Astrocyte of the cerebellum (primary cell): Measurements from ENCODE around the gene DMBX1.

Source experiments
- DNase-seq: peaks from one replicate; pipeline ENCODE4 v3.0.0-alpha.2; 2011; ENCODE audit warnings: low read depth
- H3K4me3 ChIP-seq: 2 replicates; pipeline ENCODE4 v1.5.1; 2011; ENCODE audit warnings: mild to moderate bottlenecking, low read depth, low read length, moderate library complexity
- CTCF ChIP-seq: IDR thresholded peaks from 2 replicates; pipeline ENCODE4 v1.5.1; 2012; ENCODE audit warnings: low read length, low read depth, moderate library complexity, mild to moderate bottlenecking; ENCODE audit errors: missing control alignments
- in situ Hi-C: cut with HindIII; loops from 2 replicates; pipeline ENCODE4 v1.10.0; 2017; ENCODE audit warnings: low sequenced_read_pairs

The DMBX1 gene

GRCh38 chr1:46446646-46447498, 42.8 kb upstream of the DMBX1 start:
- H3K4me3 ChIP-seq: no peak overlapping the region
- TF ChIP-seq CTCF: peak; percentile 93
- peak; percentile 41 for DNase-seq
- in situ Hi-C loops: no loop called here

DNA sequence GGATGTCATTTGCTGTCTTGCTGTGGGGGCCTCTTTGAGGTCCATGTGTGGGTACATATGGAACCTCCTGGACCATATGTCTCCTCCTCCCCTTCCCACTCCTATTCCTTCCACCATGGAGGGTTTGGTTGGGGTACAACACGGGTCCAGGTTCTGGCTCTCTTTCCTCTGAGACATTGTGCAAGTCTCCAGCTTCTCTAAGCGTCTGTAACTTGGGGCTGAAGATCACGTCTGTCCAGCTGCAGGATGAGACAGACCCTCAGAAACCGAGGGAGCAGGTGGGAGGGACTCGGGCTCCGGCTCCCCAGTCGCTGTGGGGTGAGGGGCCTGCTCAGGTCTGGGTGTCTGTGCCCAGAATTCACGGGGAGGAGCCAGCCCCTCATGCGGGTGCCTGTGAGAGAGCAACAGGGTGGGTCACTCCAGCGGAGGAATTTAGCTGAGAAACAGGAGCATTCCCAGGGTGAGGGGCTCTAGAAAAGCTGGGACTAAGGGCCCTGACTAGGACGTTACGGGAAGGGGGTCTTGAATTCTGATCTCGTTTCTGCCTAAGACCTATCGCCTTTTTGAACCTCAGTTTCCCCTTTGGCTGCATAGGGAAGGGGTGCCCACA, 42.0 kb upstream of the DMBX1 start:
- in situ Hi-C loops: no loop called here
- H3K4me3 ChIP-seq: no peak overlapping the region
- TF ChIP-seq CTCF: no peak
- DNase-seq: no peak

- in situ Hi-C loops: no loop called here
- no peak overlapping the region for H3K4me3 ChIP-seq
- no peak for TF ChIP-seq CTCF
- no peak for DNase-seq
Measured at GRCh38 chr1:46448109-46448911, 41.3 kb upstream of the DMBX1 start.

DNA sequence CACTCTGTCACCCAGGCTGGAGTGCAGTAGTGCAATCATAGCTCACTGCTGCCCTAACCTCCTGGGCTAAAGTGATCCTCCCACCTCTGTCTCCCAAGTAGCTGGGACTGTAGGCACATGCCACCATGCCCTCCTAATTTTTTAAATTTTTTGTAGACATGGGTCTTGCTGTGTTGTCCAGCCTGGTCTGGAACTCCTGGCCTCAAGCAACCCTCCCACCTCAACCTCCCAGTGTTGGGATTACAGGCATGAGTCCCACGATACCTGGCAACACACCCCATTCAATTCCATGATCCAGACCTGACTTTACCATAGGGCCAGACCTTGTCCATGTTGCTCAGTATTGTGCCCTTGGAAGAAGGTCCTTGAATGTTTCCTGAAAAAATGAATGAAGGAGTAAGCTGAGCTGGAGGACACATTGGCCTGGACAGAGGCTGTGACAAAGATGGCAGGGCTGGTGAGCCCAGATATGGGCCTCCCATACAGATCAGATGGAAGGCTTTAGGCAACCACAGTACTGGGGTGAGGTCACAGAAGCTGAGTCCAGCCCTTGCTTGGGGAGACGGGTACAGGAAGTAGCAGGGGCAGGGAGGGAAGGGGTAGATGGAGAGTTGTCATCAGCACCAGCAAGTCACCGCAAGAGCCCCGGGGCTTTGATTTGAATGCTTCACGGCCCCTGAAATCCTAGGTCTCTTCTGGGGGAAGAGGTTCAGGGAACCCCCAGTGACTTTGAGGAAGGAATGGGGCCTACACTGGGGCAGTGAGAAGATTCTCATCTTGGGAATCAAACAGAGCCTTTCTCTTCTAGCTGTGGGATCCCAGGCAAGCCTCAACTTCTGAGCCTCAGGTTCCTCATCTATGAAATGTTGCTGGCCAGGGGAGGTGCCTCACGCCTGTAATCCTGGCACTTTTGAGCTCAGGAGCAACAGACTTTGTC, 40.1 kb upstream of the DMBX1 start:
- in situ Hi-C loops: no loop called here
- DNase-seq: no peak
- no peak for TF ChIP-seq CTCF
- no peak overlapping the region for H3K4me3 ChIP-seq

GRCh38 chr1:46450160-46450517, 39.5 kb upstream of the DMBX1 start:
- TF ChIP-seq CTCF: no peak
- in situ Hi-C loops: no loop called here
- H3K4me3 ChIP-seq: no peak overlapping the region
- no peak for DNase-seq
